Stimulated activated CD8-positive, alpha-beta memory T cell treated with anti-CD3 and anti-CD28 coated beads, Interleukin-12 subunit alpha, Interleukin-12 subunit beta, amount 100 ng/mL, for 4 hours (primary cell): ENCODE data around the gene SMPD1.
A peak's percentile ranks its signal among the peaks of the same experiment; 100 is the strongest.

ENCODE experiments used
- DNase-seq: peaks from one replicate; pipeline ENCODE4 v3.0.0-alpha.2; 2020; ENCODE audit warnings: low read depth

The SMPD1 gene

DNA sequence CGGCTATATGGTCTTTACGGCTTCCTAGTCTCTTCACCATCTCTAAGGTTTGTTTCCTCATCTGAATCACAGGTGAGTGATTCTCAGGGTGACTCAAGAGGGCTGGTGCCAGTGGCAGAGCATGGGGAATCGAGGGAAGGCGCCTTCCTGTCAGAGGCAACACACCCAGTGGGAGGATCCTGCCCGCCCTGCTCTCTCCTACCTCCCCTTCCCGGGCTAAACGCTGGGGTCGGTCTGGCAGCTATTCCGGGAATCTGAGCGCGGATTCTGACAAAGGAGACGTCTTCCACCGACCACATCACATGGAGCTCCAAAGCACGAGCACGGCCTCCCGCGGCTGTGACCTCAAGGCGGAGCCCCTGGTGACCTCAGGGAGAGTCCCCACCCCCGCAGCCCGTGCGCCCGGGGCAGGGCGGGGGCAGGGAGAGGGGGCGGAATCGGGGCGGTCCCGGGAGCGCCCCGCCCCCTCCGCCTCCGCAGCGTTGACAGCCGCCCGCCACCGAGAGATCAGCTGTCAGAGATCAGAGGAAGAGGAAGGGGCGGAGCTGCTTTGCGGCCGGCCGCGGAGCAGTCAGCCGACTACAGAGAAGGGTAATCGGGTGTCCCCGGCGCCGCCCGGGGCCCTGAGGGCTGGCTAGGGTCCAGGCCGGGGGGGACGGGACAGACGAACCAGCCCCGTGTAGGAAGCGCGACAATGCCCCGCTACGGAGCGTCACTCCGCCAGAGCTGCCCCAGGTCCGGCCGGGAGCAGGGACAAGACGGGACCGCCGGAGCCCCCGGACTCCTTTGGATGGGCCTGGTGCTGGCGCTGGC lies at the start of gene SMPD1:
Gene SMPD1, plus strand, starts transcription at position 570 of the 813 bp plus-strand sequence. Its CDS starts 125 bp downstream, at position 695.
- DNase-seq: peak; percentile 95

DNA sequence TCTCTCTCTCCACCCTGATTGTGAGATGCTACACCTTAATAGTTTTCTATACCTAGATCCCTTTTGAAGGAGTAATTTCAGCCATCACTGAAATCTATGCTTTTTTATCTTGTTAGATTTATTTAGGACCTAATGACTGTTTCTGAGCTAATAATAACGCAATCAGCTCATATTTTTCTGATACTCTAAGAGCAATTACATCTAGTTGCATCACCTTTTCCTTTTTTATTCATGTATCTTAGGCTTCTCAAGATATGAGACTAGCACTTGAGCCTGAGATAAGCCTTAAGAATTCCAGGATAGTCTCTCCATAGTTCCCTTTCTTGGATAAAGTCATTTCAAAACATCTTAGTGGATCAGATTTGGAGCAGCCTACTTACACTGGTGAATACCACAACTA lies 44.9 kb upstream of the SMPD1 start:
- DNase-seq: no peak

DNA sequence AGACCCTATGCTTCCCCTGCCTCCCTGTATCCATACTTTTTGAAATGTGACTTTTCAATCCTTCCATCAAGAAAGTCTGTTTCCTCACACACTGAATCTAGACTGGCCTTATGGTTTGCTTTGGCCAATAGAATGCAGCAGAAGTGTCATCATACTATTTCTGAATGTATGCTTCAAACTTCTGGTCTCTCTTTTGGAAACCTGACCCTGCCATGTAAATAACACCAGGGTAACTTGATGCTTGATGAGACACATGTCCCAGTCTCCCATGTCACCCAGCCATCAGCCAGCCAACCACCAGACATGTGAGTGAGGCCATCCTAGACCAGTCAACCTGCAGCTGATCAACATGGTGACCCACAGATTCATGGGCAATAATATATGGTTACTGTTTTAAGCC lies 40.2 kb upstream of the SMPD1 start:
- DNase-seq: no peak

DNA sequence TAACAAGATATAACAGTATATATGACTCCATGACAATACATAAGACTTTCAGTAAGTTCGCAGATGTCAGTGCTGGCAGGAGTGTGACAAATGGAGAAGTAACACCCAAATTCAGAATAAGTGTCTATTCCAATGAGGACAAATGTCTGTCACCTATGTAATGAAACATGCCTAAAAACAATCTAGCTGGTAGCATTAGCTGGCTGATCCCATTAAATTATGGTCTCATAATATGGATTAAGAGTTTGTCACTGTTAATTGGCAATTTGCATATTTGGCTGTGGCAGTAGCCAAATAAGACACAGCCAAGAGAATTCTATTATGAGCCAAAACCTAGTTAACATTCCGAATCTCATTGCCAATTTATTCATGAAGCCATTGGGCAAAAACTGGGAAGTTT lies 39.8 kb upstream of the SMPD1 start:
- DNase-seq: no peak

DNA sequence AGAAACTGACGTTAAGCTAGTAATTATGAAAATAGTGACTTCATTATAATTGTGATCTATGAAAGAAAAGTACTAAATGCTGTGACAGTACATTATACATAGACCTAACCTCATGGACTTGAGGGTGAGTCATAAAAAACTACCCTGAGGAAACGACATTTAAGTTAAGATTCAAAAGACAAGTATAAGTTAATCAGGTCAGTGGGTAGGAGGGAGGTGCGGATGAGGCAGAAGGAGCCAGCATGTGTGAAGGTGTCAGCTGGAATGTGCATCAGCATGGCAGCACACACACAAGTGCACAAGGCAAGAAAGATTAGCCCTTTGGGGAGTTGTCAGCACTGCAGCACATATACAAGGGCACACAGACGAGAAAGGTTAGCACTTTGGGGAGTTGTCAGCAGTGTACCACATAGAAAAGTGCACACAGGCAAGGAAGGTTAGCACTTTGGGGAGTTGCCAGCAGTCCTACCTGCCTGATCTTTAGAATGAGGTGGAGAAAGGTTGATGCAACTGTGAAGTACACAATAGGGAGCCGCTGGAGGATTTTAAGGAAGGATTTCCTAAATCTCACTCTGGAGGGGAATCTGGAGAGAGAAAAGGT lies 38.4 kb upstream of the SMPD1 start:
- DNase-seq: no peak

DNA sequence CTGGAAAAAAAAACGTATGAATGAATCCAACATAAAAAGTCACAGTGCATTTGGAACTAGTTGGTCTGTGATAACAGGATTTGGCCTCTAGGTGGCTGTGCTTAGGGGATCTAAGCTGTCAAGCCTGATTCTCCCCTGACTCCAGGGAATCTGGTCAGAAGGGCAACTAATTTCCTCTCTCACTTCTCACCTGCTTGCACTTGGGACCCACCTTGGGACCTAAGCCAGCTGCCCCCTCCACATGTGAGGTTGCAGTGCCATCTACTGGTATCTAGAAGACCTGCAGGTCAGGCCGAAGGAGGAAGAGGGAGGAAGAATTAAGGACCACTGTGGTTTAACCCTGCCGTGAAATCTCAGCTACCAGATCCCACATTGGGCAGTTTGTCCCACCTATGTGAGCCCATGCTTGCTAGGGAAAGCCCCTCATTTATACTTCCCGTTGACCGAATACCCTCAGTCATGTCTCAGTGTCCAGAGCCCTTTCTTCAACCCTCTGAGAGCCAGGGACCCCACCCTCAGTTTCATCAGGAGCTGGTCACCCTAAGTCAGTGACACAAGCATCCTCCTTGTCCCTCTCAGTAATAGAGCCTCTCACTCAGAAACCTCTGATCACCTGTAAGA lies 36.8 kb upstream of the SMPD1 start:
- DNase-seq: peak; percentile 21

DNA sequence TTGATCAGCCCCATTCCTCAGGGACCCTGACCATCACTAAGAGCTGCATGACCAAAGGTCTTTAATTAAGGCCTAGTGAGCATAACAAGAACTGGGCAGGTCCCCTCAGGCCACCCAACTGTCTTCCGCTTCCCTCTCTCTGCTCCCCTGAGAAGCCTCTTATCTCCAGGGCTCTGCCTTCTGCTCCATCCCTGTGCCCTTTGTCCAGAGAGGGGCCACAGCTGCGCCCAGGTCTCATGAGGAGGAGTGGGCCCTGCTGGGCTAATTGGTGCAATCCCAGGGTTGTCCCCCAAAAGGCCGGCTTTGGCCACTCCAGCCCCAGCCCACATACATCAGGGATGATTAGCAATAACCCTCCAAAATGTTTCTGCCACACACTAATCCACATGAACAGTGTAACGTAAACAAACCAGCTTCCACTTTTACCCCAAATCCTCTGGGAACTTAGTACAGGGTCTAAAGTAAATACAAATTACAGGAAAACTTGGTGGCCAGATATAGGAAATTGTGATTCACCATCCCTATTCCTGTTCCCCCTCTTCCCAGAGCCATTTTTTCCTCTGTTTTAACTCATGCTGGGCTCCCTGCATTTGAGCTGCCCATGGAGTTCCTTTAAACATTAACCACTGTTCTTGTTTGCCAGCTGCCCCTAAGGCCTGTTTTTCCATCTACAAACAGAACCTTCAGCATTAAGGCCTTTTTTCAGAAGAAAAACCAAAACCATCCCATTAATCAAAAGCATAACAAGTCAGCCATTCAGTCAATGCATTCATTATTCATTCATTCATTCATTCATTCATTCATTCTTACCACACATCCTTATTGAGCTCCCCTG lies 35.4 kb upstream of the SMPD1 start:
- DNase-seq: no peak

DNA sequence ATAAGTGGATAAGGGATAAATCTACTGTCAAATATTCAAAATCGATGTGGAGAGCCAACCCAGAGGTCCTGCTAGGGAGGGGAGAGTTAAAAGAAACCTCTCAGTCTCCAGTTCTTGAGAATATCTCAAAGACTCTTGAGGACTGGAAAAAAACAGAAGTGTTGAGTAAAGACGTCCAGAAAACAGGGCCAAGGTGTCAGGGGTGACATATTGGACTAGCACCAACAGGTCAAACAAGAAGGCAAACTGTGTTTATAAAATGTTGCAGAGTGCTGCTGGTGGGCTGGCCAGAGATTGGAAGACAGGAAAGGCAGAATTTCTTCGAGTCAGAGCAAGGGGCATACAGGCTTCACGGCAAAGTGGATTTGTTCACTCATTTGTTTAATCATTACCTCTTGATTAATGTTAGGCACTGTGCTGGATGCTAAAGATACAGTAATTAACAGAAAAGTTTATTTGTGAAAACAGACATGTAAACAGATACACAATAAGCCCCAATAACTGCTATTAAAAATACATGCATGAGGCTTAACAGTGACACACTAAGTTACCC lies 33.7 kb upstream of the SMPD1 start:
- DNase-seq: no peak

DNA sequence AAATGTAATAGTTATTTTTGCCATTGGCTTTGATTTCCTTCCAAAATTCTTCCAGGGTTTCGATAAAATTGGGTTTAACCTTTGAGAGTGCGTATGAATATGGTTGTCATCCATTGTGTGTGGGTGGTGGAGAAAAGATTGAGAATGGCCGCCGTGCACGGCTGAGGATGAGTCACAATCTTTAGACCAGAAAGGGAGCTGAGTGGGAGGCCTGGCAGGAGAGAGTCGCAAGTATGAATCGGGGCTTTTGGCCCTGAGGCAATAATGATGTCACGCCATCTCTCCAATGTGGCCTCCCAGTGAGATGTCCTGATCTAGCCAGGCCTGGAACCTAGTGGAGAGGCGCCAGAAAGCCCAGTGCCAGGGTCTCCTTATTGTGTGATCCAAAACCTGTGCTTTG lies 33.1 kb upstream of the SMPD1 start:
- no peak for DNase-seq

DNA sequence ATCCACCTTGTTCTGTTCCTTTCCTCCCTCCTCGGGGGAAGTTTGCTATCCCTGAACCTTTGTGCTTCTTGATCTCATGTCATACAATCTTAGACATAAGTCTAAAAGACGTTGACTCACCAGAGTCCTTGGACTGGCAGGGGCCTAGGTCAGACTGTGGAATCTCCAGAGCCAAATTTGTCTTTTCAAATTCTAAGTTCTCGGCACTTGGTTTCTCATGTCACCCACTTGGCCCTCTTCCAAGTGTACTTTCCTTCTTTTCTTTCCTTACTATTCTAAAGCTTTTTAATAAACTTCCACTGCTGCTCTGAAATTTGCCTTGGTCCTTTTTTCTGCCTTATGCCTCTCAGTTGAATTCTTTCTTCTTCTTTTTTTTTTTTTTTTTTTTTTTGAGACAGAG lies 30.1 kb upstream of the SMPD1 start:
- DNase-seq: no peak

DNA sequence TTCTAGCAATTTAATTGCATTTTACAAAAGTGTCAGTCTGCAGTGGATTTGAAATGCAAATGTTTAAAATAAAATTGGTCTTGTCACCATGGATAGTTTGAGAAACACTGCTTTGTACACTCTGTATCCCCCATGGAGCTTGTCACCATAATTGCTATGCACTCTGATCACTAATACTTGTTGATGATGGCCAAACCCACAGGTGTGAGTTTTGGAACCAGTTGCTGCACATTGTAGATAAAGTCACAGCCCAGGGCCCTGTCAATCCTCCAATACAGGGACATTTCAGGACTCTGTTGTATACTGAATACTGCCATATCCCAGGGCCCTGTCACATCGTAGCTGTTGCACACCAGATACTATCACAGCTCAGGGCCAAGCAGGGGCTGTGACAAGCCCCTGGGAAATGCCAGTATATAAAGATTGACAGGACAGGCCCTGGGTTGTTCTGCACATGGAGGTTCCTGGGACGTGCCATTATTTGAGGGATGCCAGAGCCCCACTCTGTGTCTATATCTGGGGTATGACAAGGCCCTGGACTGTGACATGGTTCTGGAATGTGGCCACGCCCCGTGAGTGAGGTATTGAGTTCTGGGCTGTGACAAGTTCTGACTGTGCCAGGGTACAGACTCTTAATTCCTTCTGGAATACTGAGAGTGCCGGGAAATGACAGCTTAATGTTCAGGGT lies 27.9 kb upstream of the SMPD1 start:
- DNase-seq: no peak

DNA sequence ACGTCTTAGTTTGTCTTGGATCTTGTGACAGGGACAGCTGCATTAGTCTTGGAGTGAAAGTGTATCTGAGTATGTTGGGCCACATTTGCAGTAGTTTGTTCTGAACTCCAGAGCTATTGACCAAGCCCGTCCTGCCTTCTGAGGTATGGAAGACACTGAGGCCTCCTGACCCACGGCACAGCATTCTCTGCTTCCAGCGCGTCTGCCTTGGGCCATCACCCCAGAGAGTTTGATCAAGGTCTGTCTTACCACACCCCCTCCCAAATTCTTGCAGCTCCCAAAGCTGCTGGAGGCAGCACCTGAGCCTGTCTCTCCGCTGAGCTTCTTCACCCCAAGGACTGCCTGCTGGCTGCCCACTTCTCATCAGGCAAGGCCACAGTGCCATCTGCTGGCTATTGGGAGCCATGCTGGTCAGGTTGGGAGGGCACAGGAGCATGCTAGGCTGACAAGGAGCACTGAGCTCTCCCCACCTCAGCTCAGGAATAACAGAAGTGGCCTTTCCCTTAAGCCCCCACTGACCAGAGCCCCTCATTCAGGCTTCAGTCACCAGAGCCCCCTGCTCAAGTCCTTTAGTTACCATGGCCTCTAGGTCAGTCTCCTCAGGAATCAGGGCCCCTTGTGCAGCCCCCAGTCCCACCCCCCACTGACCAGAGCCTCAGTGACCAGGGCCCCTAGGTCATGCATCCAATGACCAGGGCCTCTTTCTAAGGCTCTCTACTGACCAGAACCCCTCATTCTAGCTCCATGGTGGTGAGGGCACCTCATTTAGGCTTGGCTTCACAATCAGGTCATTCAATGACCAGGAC lies 27.2 kb upstream of the SMPD1 start:
- peak; percentile 30 for DNase-seq

DNA sequence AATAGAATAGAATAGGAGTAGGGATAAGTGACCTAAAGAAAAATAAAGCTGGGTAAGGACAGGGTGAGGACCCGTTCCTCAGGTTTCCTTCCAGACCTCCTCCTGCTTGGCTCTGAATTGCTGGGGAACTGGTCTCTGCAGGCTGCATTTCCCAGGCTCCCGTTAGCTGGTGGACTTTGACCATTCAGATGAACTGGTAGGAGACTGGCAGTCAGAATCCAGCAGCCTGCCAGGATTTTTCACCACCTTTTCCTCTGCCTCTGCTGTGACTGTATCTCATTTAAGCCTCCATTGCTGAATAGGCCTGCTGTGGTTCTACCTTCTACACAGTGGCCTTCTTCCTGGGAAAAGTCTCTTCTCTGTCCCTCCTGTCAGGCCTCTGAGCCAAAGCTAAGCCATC lies 24.6 kb upstream of the SMPD1 start:
- no peak for DNase-seq

DNA sequence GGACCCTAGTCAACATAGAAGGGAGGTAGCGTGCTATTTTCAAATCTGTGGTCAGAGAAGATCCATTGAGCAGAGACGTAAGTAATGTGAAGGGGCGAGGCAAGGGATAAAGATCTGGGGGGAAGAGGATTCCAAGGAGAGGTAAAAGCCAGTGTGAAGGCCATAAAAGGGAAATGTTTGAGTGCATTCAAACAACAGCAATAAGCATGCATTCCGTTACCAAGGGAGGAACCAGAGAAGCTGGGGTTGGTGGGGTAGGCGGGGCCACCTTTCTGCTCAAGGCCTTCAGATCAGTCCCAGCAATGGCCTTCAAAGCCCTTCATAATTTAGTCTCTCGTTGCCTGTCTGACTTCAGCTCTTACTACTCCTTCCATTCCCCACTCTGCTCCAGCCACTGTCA lies 18.4 kb upstream of the SMPD1 start:
- no peak for DNase-seq

DNA sequence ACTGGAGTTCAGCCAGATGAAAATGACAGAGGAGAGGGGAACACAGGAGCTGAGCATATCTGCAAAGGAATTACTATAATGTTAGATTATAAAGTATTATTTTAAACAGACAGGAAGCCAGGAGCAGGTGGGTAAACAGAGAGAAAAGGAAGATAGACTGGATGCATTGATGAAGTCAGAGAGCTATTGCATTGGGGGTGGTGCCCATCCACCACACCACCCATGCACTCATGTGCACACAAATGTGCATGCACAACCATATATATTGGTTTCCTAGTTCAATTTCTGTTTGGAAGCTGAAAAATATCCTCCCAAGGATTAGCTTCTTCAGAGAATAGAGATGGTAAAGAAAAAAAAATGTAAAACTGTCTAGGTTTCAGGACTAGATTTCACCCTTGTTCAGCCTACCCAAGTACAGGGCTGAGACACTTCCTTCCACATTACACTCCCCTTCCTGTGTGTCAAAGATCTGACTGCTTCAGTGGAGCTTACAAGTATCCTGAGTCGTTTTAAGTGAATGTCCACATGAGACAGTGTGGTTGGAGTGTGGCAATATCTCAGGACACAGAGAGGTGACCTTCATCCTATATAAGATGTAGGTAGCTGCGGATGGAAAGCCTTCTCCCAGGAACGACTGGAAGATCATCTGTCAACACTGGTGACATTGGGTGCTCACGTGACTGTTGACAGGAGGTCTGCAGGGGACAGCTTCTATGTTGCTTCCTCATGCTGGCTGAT lies 12.2 kb upstream of the SMPD1 start:
- DNase-seq: no peak

DNA sequence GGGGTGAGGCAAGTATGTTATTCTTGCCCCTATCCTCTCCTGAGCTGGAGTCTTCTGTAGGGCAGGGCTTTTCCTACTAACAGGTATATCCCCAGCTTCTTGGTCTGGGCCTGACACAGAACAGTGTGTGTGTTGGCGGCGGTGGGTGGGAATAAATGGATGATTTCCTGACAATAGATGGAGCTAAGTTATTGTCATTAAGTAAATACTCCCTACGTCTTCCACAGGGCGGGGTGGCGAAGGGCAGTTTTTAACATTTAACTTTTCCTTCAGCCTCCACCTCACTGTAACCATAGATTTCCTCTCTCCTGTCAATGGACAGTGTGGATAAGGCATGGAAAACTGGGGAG lies 11.7 kb upstream of the SMPD1 start:
- DNase-seq: no peak

DNA sequence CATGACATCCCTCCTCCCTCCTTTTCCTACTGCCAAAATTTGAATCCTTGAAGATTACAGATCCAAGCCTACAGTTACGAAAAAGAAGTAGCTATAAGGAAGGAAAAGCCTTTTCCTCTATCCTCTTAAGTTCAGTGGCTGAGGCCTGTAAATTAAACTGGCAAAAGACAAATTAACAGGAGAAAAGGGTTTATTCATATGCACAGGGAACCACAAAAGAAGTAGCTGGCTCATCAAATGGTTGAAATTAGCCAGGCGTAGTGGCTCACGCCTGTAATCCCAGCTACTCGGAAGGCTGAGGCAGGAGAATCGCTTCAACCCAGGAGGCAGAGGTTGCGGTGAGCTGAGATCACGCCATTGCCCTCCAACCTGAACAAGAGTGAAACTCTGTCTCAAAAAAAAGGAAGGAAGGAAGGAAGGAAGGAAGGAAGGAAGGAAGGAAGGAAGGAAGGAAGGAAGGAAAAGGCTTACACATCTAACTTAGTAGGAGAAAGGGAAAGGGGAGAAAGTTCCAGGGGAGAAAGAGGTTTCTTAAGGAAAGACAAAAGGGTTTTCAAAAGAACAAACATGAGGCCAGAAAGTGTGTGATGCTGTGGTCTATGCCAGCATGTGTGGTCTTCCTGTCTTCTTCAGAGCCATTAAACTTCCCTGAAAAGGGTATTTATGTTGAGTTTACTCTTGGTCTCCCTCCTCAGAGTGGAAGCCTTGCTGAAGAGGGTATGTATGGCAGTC lies 5.1 kb upstream of the SMPD1 start:
- no peak for DNase-seq

DNA sequence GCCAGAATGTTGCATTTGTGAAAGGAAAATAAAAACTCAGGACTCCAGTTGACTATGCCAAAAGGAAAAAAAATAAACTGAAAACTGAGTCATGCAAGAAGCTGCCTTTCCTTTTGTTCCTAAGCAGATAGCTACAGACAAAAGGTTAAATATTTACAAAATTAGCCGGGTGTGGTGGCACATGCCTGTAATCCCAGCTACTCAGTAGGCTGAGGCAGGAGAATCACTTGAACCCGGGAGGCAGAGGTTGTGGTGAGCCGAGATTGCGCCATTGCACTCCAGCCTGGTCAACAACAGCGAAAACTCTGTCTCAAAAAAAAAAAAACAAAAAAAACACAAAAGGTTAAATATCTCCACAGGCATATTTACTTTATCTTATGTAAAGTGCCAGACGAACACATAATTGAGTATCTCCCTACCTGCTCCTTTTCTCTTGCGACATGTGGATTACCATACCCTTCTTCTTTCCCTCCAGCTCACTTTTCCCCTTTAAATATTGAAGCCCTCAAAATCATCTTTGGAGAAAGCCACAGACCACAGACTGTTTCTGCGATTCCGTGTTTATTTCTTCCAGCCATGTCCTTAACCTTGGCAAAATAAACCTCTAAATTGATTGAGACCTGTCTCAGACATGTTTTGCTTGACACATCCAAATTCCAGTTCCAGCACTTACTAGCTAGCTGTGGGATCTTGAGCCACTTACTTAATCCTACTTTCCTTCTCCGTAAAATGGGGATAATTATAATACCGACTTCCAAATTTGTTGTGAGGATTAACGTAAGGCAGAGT lies 2.3 kb upstream of the SMPD1 start:
- DNase-seq: no peak

DNA sequence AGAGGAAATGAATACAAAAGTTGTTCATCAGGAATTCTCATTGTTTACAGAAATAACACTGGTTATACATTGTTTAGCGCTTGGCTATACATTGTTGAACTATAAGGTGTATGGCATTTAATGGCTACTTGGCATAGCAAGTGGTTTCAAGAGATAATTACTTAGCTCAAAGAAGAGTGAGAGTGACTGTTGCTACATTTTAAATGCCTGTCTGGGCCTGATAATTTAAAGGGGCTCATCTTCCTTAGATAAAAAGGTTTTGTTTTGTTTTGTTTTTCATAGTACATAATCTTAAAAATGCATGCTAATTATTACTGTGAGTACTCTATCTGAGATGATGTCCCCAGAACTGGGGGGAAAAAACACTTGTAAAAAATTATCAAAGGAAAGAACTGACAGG lies 1.5 kb upstream of the SMPD1 start:
- DNase-seq: no peak
